Islet precursor cell (in vitro differentiated cells): Measurements from ENCODE around the gene ITGB7.
A peak's percentile ranks its signal among the peaks of the same experiment; 100 is the strongest.

Source experiments
- DNase-seq: peaks from one replicate; pipeline ENCODE4 v3.0.0-alpha.2; 2018

The ITGB7 gene

GRCh38 chr12:53196486-53196885 lies 10.6 kb downstream of the ITGB7 start:
- no peak for DNase-seq

GRCh38 chr12:53195516-53196420 lies 11.3 kb downstream of the ITGB7 start:
- no peak for DNase-seq

GRCh38 chr12:53194973-53195372 lies 12.1 kb downstream of the ITGB7 start:
- no peak for DNase-seq

- DNase-seq: no peak
Observed at GRCh38 chr12:53193985-53194716, 12.9 kb downstream of the ITGB7 start.

GRCh38 chr12:53193040-53193439 lies 14.0 kb downstream of the ITGB7 start:
- DNase-seq: no peak

GRCh38 chr12:53192531-53193021 lies 14.5 kb downstream of the ITGB7 start:
- peak; percentile 48 for DNase-seq

- peak; percentile 45 for DNase-seq
Observed at GRCh38 chr12:53191885-53192530, 15.0 kb downstream of the ITGB7 start.

GRCh38 chr12:53191096-53191884 lies 15.8 kb downstream of the ITGB7 start:
- DNase-seq: peak; percentile 34

- DNase-seq: peak; percentile 89
Observed at GRCh38 chr12:53190108-53190729, 16.8 kb downstream of the ITGB7 start.

- DNase-seq: peak; percentile 81
Observed at GRCh38 chr12:53187145-53187899, 19.7 kb downstream of the ITGB7 start.

GRCh38 chr12:53186745-53187144 lies 20.3 kb downstream of the ITGB7 start:
- DNase-seq: peak; percentile 68

- DNase-seq: peak; percentile 46
Observed at GRCh38 chr12:53185582-53186153, 21.4 kb downstream of the ITGB7 start.

GRCh38 chr12:53184828-53185227 lies 22.2 kb downstream of the ITGB7 start:
- peak; percentile 48 for DNase-seq

GRCh38 chr12:53182903-53183302 lies 24.1 kb downstream of the ITGB7 start:
- no peak for DNase-seq

- no peak for DNase-seq
Observed at GRCh38 chr12:53181935-53182334, 25.1 kb downstream of the ITGB7 start.

GRCh38 chr12:53180931-53181645 lies 26.0 kb downstream of the ITGB7 start:
- DNase-seq: peak; percentile 94

- DNase-seq: peak; percentile 100
Observed at GRCh38 chr12:53180220-53180930, 26.7 kb downstream of the ITGB7 start, which contains the start of the genes CSAD and ZNF740. Gene CSAD, minus strand, starts transcription at chr12:53180925. Its CDS starts 7,455 bp downstream, at chr12:53173470. Gene ZNF740, plus strand, starts transcription at chr12:53180722. Its CDS starts 1,262 bp downstream, at chr12:53181984.

GRCh38 chr12:53179687-53180219 lies 27.3 kb downstream of the ITGB7 start:
- no peak for DNase-seq

GRCh38 chr12:53178803-53179202 lies 28.2 kb downstream of the ITGB7 start:
- peak; percentile 16 for DNase-seq
